HG03135 (cell line): ENCODE results near the gene SLC23A2.
A peak's percentile ranks its signal among the peaks of the same experiment; 100 is the strongest.

ENCODE experiments used
- ATAC-seq: cut with Tn5 transposase; IDR thresholded peaks from one replicate; pipeline ENCODE4 v1.9.1; 2021; ENCODE audit warnings: mild to moderate bottlenecking, moderate library complexity; ENCODE audit not compliant: unreplicated experiment

Gene SLC23A2

GRCh38 chr20:4828830-4829513 lies 172.3 kb downstream of the SLC23A2 start:
- ATAC-seq = no peak

DNA sequence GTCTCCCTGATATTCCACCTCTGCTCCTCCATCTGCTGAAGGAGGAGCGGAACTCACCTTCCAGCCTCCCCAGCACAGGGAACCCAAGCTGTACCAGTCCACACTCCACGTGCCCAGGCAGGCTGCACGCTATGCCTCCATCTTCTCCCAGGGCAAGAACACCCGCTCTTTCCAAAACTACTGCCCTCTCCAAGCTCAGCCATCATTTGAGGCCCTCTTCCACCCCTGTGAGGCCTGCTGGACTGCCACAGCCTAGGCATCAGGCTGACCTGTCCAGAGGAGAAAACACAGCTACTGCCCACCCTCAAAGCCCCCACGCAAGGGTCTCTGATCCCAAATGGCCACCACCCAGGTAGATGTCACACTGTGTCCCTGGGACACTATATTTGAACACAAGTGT lies 179.7 kb downstream of the SLC23A2 start:
- no peak for ATAC-seq

DNA sequence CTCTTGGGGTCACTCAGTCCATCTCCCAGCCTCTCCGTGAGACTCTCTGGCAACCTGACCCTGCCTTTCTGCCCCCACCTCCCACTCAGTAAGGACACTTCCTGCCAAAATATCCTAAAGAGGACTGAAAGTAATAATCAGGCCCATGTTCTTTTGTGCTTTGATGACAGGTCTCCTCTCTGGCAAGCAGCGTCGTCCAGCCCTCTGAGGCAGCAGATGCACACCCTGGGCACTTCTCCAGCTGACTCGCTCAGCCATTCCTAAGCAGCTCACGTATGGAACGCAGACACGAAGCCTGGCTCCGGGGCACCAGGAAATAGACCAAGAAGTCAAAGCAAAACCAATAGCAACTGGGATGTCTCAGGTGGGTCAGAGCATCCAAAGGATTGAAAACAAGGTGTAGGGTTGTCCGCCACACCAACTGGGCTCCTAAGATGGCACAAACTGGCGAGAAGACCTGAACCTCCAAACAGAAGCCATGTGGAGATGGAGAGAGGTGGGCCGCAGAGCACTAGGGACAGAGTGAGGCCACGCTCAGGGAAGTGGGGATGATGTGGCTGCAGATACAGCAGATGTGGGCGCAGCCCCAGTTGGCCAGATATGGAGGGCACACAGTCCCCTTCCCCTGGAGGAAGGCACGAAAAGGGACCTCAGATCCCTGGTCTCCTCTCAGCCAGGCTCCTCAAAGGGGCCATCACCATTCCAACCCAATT lies 180.3 kb downstream of the SLC23A2 start:
- ATAC-seq = no peak

GRCh38 chr20:4819901-4820300 lies 181.4 kb downstream of the SLC23A2 start:
- ATAC-seq = no peak

DNA sequence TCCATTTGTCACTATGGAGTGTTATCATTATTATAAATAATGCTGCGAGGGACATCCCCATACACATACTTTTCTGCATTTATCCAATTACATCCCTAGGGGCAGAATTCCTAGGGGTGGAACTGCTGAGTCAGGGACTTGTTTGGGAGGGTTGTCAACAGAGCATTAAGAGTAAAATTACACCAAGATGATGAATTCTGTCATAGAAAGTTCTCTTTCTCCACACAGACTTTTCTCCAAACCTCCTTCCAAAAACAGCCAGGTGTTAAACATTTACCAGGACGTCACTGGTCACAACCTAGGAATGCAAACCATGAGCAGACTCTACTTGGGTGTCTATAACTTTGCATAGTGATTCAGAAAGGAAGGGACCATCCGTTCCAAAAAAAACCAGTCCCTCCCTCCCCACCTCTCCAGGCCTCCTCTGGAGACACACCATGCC lies 184.1 kb downstream of the SLC23A2 start:
- no peak for ATAC-seq

GRCh38 chr20:4815628-4816027 lies 185.7 kb downstream of the SLC23A2 start:
- ATAC-seq = no peak

DNA sequence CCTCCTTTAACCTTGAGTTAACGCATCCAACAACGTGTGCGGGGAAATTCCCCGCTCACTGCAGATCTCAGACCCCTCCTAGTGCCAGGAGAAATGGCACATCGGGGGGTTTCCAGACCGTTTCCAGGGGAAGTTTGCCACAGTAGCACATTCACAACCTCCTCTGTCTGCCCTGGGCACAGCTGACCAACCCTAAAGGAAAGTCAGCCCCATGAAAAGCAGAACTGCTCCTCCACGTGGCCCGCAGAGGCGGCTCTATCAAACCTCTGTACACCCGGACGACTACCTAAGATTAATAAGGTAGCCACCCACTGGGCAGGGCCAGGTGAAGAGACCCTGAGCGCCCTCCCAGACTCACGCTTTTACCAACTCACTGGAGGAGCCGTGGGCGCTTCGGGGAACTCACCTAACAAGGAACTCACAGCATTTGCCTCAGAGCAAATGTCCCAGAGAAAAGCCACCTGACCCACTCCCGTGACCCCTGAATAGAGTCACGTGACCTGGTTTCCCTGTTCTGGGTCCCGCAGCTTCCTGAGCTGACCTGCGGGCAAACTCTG lies 186.5 kb downstream of the SLC23A2 start:
- peak; percentile 55 for ATAC-seq

DNA sequence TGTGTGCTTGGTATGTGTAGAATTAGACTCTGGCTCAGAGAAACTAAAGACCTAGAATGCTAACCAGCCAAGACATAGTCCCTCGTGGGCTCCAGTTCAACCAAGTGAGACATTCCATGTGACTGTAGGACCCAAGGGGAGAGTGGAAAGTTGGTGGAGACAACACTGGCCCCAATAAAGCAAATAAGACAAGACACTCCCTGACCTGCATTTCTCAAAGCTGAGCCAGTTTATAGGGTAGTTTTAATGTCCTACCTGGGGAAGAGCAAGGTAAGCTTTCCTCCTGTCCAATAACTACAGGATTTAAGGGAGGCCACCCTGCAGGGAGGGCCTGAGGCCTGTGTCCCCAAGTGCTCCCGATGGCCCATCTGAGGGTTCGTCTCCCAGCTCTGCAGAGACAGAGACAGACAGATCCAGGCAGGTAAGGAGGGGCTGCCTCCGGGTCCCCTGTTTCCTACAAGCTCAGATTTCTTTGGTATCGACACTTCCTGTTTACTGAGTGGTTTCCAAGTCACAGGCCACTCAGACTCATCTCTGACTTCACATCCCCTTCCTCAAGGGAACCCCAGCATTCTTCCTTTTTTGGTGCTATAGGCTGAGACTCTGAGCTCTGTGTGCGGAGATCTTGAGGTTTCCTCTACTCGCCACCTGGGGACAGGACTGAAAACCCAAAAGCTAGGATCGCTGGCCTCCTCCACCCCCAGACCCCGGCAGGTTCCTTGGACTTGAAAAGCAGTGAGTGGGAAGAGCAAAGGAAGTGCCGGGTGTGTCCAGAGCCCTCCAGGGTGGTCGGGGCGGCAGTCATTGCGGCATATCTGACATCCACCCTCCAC lies 187.2 kb downstream of the SLC23A2 start:
- peak; percentile 50 for ATAC-seq

- ATAC-seq = peak; percentile 23
Observed at GRCh38 chr20:4813076-4813862, 188.0 kb downstream of the SLC23A2 start.

DNA sequence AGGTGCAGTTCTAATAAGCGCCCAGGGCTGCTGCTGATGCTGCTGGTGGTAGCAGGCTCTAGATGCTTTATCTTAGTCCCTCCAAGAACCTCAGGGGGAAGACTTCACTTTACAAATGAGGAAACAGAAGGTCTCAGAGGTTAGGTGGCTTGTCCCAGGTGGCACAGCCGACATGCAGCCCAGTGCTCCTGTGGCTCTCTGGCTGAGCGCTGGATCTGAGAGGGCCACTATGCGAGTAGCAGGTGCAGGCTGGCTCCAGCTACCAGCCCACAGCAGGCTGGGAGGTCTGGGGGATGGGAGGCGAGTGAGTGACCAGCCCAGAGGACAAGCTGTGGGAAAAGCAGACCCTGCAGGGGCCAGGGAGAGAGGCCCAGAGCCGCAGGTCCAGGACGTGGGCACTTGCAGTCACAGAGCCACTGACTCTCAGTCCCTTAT lies 188.7 kb downstream of the SLC23A2 start:
- no peak for ATAC-seq

DNA sequence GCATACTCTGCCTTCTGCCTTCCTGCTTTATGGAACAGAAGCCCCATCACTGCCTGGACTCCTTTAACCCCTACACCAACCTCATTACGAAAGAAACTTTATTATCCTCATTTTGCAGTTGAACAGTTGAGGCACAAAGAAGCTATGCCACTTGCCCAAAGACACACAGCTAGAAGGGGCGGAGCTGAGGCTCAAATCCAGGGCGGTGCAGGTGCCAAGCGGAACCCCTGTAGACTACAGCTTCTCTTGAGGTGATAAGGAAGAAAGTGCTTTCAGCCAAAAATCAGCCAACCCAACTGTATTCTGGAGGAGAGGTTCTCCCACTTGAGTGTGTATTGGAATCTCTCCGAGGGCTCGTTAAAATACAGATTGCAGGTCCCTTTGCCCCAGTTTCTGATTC lies 189.1 kb downstream of the SLC23A2 start:
- ATAC-seq = no peak

DNA sequence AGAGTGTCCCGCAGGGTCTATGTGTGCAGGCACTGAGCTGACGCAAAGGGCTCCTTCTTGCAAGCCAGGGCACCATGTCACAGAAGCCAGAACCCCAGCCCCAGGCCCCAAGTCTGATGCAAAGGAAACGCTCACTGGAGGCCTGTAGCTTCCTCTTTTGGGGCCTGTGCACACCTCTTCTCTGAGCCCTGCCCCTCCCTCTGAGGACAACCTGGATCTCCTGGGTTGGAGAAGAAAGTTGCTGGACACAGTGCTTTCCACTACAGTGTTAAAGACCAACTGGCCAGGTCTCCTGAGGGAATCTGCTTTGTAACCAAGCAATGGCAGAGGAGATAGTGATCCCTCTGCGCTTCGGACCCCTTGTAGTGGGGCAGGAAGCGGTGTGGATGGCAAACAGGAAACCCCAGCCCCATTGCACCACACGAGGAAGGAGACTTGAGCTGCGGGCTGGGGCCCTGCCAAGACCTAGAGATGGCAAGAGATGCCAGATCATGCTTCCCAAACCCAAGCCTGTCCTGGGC lies 189.6 kb downstream of the SLC23A2 start:
- ATAC-seq = no peak

GRCh38 chr20:4811257-4811656 lies 190.1 kb downstream of the SLC23A2 start:
- ATAC-seq = no peak

DNA sequence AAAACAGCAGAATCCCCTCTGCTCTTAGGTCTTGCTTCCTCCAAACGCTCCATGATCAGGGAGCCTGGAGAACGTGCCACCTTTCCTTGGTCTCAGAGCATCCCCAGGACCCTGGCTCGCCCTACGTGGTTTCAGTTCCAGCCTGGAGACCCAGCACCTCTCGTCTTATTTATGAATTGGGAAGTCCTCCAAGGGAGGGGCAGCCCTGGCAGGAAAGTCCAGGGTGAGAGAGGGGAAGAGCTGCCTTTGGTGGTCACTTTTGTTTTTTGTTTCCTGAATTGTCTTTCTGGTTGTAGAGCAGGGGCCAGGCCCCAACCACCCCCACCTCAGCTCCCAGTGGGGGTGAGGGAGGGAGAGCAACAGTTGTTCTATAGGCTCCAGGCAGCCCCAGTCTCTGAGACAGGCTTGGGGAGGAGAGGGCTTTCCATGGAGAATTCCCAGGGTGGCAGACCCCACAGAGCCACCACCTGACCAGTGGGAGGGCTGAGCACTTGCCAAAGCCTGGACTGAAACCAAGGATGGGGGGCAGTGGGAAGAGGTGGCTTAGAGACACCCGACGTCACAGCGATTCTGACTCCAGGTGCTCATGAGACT lies 190.8 kb downstream of the SLC23A2 start:
- ATAC-seq = no peak

- no peak for ATAC-seq
Observed at GRCh38 chr20:4809707-4810106, 191.6 kb downstream of the SLC23A2 start.

DNA sequence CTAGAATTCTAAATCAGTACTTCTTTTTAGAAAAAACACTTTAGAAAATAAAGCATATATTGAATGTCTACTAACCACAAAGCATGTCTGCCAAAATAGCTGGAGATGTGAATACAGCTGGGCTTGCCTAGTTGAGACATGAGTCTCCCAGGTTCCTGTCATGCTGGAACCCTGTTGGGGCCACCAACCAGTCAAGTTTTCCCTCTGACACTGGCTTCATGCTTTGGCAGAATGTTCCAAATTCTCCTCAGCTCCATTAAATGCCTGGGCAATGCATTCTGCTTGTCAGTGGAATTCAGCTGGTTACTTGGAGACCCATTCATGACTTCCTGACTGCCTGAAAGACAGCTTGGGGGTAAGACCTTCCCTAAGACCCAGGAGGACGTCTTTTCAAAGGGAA lies 192.4 kb downstream of the SLC23A2 start:
- no peak for ATAC-seq

GRCh38 chr20:4805663-4806449 lies 195.5 kb downstream of the SLC23A2 start:
- ATAC-seq = no peak

GRCh38 chr20:4802527-4802926 lies 198.8 kb downstream of the SLC23A2 start:
- no peak for ATAC-seq
